Measurements from ENCODE around the gene AOC1. TPM values are rescaled to one million over a fixed set of nuclear protein-coding genes. Genes with fewer than 3 reads are reported as not detected.

Gene AOC1
- total and polyA plus RNA-seq, 7 donors: 1.4 to 155 (median 47.3) TPM; not detected in 3

GRCh38 chr7:150895809-150896208, 43.5 kb downstream of the AOC1 start:
- Histone ChIP-seq H3K4me3 (no peak overlapping the region), H3K4me1 (peaks cover 0 to 13% (median 5%) of the 10 kb centered on the region in 4 donors), H3K36me3 (no peaks in the 10 kb centered on the region), H3K27ac (no peak overlapping the region), H3K9me3 (peaks cover 0 to 6% (median 5%) of the 10 kb centered on the region in 4 donors), H3K27me3 (no peaks in the 10 kb centered on the region)
- 74 to 80% methylated on average over 2 of the region's 2 CpGs for WGBS, 2 donors
- no peak for DNase-seq
- TF ChIP-seq CTCF (IDR thresholded peaks at IDR 0.05) (no peak), POLR2A (IDR thresholded peaks at IDR 0.05) (no peak), POLR2AphosphoS5 (IDR thresholded peaks at IDR 0.05) (no peak), EP300 (IDR thresholded peaks at IDR 0.05) (no peak)
- intact Hi-C loops (cut with DNase I): no loop called here

- H3K27me3 ChIP-seq: no peaks in the 10 kb centered on the region
- no peak overlapping the region for H3K4me3 ChIP-seq
- H3K4me1 ChIP-seq: peaks cover 0 to 21% (median 14%) of the 10 kb centered on the region in 4 donors
- peaks cover 0 to 6% (median 5%) of the 10 kb centered on the region in 4 donors for H3K9me3 ChIP-seq
- no peak for TF ChIP-seq CTCF (IDR thresholded peaks at IDR 0.05)
- TF ChIP-seq POLR2AphosphoS5 (IDR thresholded peaks at IDR 0.05): no peak
- TF ChIP-seq POLR2A (IDR thresholded peaks at IDR 0.05): no peak
- TF ChIP-seq EP300 (IDR thresholded peaks at IDR 0.05): no peak
- no peak for DNase-seq
- H3K27ac ChIP-seq: no peak overlapping the region
- WGBS, 2 donors: 71 to 80% methylated on average over 10 of the region's 10 CpGs
- intact Hi-C loops (cut with DNase I): no loop called here
- H3K36me3 ChIP-seq: no peaks in the 10 kb centered on the region
Measured at GRCh38 chr7:150896562-150897209, 44.4 kb downstream of the AOC1 start.

DNA sequence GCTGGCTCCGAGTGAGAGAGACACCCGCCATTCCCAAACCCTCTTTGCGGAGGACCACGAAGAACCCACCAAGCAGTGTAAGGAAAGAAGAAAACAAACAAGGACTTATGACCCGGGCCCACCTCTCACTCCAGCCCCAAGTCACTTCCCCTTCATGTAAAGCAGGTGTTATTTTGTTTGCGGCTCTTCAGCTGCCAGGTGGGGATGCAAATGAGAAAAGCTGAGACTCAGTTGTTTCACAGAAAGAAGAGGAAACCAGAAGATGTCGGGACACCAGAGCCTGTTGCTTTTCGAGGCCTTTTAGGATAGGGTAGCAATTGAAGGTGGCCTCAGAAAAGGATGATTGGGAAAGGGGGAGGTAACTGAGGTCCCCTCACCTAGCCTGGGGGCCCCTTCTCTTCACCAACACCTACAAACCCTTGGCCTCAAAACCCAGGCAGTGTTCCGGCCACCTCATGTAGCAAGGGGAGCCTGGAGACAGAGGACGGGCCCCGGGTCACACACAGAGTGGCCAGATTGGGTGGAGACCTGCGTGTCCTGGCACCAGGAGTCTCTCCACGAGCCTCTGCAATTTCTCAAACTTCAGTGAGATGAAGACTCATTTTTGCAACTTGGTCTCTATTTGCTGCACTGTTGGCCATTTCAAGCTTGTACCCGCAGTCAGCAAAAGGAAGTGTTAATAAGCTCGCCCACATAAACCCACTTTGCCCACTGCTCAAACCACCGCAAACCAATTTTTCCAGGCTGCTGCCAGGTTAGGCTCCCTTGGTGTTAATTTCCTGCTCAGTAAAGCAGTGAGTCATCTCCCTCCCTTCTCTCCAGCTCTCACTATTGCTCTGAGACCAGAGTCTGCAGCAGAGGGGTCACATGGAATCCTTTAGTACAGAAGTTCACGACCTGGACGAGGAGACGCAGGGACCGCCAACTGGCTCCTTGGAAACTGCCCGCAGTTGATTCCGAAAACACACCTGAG, 45.5 kb downstream of the AOC1 start:
- no peaks in the 10 kb centered on the region for H3K27me3 ChIP-seq
- H3K4me3 ChIP-seq: no peak overlapping the region
- peaks cover 0 to 6% (median 5%) of the 10 kb centered on the region in 4 donors for H3K9me3 ChIP-seq
- no peaks in the 10 kb centered on the region for H3K36me3 ChIP-seq
- DNase-seq: no peak
- H3K27ac ChIP-seq: no peak overlapping the region
- TF ChIP-seq POLR2A (IDR thresholded peaks at IDR 0.05) (no peak), CTCF (IDR thresholded peaks at IDR 0.05) (no peak), POLR2AphosphoS5 (IDR thresholded peaks at IDR 0.05) (no peak), EP300 (IDR thresholded peaks at IDR 0.05) (no peak)
- 55 to 56% methylated on average over 22 of the region's 22 CpGs for WGBS, 2 donors
- H3K4me1 ChIP-seq: peaks cover 0 to 32% (median 25%) of the 10 kb centered on the region in 4 donors
- intact Hi-C loops (cut with DNase I): loop anchor here (1.0 kb wide), 1 partner anchor 91 kb away; no protein-coding TSS in a partner anchor

DNA sequence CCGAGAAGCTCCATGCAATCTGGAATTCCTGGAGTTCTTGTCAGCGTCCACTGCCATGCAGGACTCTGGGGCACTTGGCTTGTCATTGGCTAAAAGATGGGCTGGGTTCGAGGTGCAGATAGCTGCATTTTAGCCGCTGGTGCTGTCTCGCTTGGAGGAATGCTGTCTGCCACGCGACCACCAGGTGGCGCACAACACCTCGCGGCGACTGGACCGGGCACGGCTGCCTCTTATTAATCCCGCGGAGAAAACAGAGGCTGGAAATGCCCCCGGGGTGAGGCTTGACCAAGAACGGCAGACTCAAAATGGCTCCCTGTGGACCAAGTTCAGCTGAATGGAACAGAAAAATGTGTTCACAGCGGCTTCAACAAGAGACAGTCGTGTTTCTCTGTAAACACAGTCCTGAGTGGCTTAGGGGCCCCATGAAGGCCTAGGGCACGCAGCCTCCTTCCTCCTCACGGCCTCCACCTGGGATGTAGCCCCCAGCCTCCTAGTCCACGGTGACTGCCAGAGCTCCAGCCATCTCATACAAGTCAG, 46.2 kb downstream of the AOC1 start:
- Histone ChIP-seq H3K27me3 (no peaks in the 10 kb centered on the region), H3K4me3 (no peak overlapping the region), H3K9me3 (peaks cover 0 to 3% (median 1%) of the 10 kb centered on the region in 4 donors), H3K27ac (no peak overlapping the region), H3K36me3 (no peaks in the 10 kb centered on the region), H3K4me1 (peaks cover 0 to 40% (median 32%) of the 10 kb centered on the region in 4 donors)
- WGBS, 2 donors: 10 to 11% methylated on average over 22 of the region's 22 CpGs
- intact Hi-C loops (cut with DNase I): loop anchor here (1.0 kb wide), 1 partner anchor 90 kb away; no protein-coding TSS in a partner anchor
- DNase-seq: peak; percentile 91
- TF ChIP-seq EP300 (IDR thresholded peaks at IDR 0.05): no peak
- peak; percentile 86 to 98 (median 94) for TF ChIP-seq CTCF (IDR thresholded peaks at IDR 0.05)
